ENCODE data around the gene IL26. TPM values are rescaled to one million over a fixed set of nuclear protein-coding genes. Genes with fewer than 3 reads are reported as not detected.

IL26 gene
- total and polyA plus RNA-seq, 2 of the 4 experiments (the other 2 are of a cell fraction): not detected

DNA sequence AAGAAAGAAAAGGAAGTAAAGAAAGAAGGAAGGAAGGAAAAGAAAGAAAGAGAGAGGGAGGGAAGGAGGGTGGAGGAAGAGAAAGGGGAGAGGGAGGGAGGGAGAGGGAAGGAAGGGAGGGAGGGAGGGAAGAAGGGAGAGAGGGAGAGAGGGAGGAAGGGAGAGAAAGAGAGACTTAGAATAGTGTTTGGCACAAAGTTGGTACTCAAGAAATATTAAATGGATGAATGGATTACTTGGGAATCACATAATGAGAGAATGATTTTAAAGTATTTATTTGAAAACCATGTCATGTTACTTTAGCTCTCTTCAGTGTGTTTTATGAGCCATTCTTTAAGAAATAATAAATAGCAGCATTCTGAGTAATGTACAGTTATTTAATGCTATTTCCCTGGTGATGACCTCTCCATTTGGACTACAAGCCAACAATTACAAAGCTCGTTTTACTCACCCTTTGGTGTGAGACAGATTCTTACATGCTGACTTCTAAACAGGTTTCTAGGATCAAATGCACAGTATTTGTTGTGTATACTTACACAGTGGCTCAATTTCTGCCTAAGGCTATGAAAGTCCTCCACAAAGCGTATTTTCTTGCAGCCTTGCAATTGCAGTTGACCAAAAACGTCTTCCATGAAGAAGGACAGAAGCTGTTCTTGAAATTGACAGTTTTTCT lies 861 bp downstream of the IL26 start:
- Histone ChIP-seq H2BK120ac (ENCODE audit: low read depth, low read length) (no peak overlapping the region), H3K18ac (ENCODE audit: low read depth, low read length) (no peak overlapping the region), H3K27me3 (ENCODE audit: control insufficient read depth, insufficient read depth, low read length) (no peaks in the 10 kb centered on the region), H2BK20ac (ENCODE audit: low read depth, low read length) (no peak overlapping the region), H3K9me3 (ENCODE audit: control insufficient read depth, insufficient read depth, low read length) (no peaks in the 10 kb centered on the region), H4K8ac (ENCODE audit: low read depth in 2 of 2, low read length in 2 of 2) (no peak overlapping the region), H2AK9ac (replicated peaks; ENCODE audit: low read depth, low read length, poor library complexity) (no peak overlapping the region), H3K4me3 (ENCODE audit: insufficient read depth, low read depth, low read length) (no peak overlapping the region), H4K5ac (ENCODE audit: low read depth, low read length) (no peak overlapping the region), H3K36me3 (ENCODE audit: control insufficient read depth, insufficient read depth, low read length) (no peaks in the 10 kb centered on the region), H2BK5ac (ENCODE audit: low read depth, low read length, poor library complexity, severe bottlenecking) (no peak overlapping the region), H3K27ac (ENCODE audit: insufficient read depth, low read length) (no peak overlapping the region), H2AFZ (replicated peaks; ENCODE audit: low read length, poor library complexity) (no peak overlapping the region), H3K9me1 (ENCODE audit: insufficient read depth, low read length) (no peaks in the 10 kb centered on the region), H2AK5ac (ENCODE audit: low read depth, low read length) (no peak overlapping the region), H2BK15ac (ENCODE audit: low read depth, low read length) (no peak overlapping the region), H3K79me1 (ENCODE audit: low read depth in 1 of 2, low read length in 2 of 2) (no peaks in the 10 kb centered on the region), H4K20me1 (ENCODE audit: insufficient read depth, low read length) (no peaks in the 10 kb centered on the region), H4K91ac (ENCODE audit: insufficient read depth, low read depth, low read length) (no peak overlapping the region), H3K9ac (ENCODE audit: low read depth, low read length) (no peak overlapping the region), H3K4ac (ENCODE audit: low read depth, low read length) (no peak overlapping the region), H3K4me1 (ENCODE audit: control insufficient read depth, insufficient read depth, low read length) (peaks cover 2% of the 10 kb centered on the region; the same call in 1 of the 2 replicates), H3K56ac (ENCODE audit: extremely low read depth, insufficient read depth, low read length) (no peak overlapping the region), H3K4me2 (ENCODE audit: low read depth, low read length) (no peak overlapping the region), H3K23ac (ENCODE audit: low read depth, low read length) (no peak overlapping the region), H3K14ac (replicated peaks; ENCODE audit: low read depth, low read length) (no peak overlapping the region)
- intact Hi-C loops (cut with micrococcal nuclease) (loop anchor here (5.0 to 10.0 kb wide), 4 partner anchors 388 to 867 kb away; partner anchors contain the start of genes MDM2 and RAP1B), in situ Hi-C loops (cut with MboI; ENCODE audit: low sequenced_read_pairs) (loop anchor here (5.0 kb wide), 1 partner anchor 88 kb away; no protein-coding TSS in a partner anchor), dilution Hi-C loops (cut with HindIII; ENCODE audit: low sequenced_read_pairs, unreplicated experiment) (loop anchor here (25.0 kb wide), 1 partner anchor 88 kb away; no protein-coding TSS in a partner anchor)
- WGBS, 2 experiments (ENCODE audit: extremely low coverage in 2 of 2, insufficient read length in 1 of 2): no CpG with 5 or more reads among the region's 3 CpGs
- ATAC-seq (ENCODE audit: low read depth): peak; percentile 22
- DNase-seq: peak; percentile 75
- POLR2A ChIA-PET (ENCODE audit: unreplicated experiment): no interaction called here
- CTCF ChIA-PET: interaction anchor here (0.8 to 3.3 kb wide), 3 partner anchors 92 to 99 kb away, joined by 3 to 25 read pairs (median 5); no protein-coding TSS in a partner anchor
- no TSS peak for BruUV-seq (replicated peaks)
- TF ChIP-seq RCOR1 (IDR thresholded peaks at IDR 0.05; ENCODE audit: insufficient replicate concordance, low read length) (no peak), POLR2A (IDR thresholded peaks at IDR 0.05; ENCODE audit: low read depth, low read length) (no peak), FOS (IDR thresholded peaks at IDR 0.05; ENCODE audit: low read depth, low read length) (no peak), NFE2L2 (IDR thresholded peaks at IDR 0.05; ENCODE audit: low read depth, low read length) (no peak), BHLHE40 (IDR thresholded peaks at IDR 0.05; ENCODE audit: low read depth, low read length) (no peak), MAFK (IDR thresholded peaks at IDR 0.05; ENCODE audit: low read depth, low read length) (no peak), CHD1 (IDR thresholded peaks at IDR 0.05; ENCODE audit: low read depth, low read length) (no peak), RFX5 (IDR thresholded peaks at IDR 0.05; ENCODE audit: low read depth, low read length) (no peak), SMC3 (IDR thresholded peaks at IDR 0.05; ENCODE audit: low read depth, low read length) (no peak), MAZ (IDR thresholded peaks at IDR 0.05; ENCODE audit: borderline replicate concordance, low read depth, low read length) (no peak), CEBPB (IDR thresholded peaks at IDR 0.05; ENCODE audit: low read depth, low read length) (no peak), MXI1 (IDR thresholded peaks at IDR 0.05; ENCODE audit: borderline replicate concordance, low read depth, low read length) (no peak)
- TF ChIP-seq, protein P1, sequence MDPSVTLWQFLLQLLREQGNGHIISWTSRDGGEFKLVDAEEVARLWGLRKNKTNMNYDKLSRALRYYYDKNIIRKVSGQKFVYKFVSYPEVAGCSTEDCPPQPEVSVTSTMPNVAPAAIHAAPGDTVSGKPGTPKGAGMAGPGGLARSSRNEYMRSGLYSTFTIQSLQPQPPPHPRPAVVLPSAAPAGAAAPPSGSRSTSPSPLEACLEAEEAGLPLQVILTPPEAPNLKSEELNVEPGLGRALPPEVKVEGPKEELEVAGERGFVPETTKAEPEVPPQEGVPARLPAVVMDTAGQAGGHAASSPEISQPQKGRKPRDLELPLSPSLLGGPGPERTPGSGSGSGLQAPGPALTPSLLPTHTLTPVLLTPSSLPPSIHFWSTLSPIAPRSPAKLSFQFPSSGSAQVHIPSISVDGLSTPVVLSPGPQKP (IDR thresholded peaks at IDR 0.05; ENCODE audit: borderline replicate concordance, low read depth, low read length): no peak
- TF ChIP-seq, protein P2, sequence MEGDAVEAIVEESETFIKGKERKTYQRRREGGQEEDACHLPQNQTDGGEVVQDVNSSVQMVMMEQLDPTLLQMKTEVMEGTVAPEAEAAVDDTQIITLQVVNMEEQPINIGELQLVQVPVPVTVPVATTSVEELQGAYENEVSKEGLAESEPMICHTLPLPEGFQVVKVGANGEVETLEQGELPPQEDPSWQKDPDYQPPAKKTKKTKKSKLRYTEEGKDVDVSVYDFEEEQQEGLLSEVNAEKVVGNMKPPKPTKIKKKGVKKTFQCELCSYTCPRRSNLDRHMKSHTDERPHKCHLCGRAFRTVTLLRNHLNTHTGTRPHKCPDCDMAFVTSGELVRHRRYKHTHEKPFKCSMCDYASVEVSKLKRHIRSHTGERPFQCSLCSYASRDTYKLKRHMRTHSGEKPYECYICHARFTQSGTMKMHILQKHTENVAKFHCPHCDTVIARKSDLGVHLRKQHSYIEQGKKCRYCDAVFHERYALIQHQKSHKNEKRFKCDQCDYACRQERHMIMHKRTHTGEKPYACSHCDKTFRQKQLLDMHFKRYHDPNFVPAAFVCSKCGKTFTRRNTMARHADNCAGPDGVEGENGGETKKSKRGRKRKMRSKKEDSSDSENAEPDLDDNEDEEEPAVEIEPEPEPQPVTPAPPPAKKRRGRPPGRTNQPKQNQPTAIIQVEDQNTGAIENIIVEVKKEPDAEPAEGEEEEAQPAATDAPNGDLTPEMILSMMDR (conservative IDR thresholded peaks at IDR 0.05; ENCODE audit: low read depth, low read length): no peak
- TF ChIP-seq, protein P3, sequence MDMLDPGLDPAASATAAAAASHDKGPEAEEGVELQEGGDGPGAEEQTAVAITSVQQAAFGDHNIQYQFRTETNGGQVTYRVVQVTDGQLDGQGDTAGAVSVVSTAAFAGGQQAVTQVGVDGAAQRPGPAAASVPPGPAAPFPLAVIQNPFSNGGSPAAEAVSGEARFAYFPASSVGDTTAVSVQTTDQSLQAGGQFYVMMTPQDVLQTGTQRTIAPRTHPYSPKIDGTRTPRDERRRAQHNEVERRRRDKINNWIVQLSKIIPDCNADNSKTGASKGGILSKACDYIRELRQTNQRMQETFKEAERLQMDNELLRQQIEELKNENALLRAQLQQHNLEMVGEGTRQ (IDR thresholded peaks at IDR 0.05; ENCODE audit: low read depth, low read length): no peak
